Activated T-cell treated with anti-CD3 and anti-CD28 coated beads for 48 hours (primary cell): ENCODE data around the gene DQX1.

ENCODE experiments used
- DNase-seq: peaks from one replicate; pipeline ENCODE4 v3.0.0-alpha.2; 2020; ENCODE audit warnings: low read depth

DQX1 gene

GRCh38 chr2:74507926-74508520 is 18.0 kb downstream of the DQX1 start:
- no peak for DNase-seq

GRCh38 chr2:74507145-74507925 is 18.7 kb downstream of the DQX1 start, which contains the start of gene PCGF1:
Gene PCGF1, minus strand, starts transcription at chr2:74507695. Its CDS starts 27 bp downstream, at chr2:74507668.
- peak; percentile 96 for DNase-seq

GRCh38 chr2:74505448-74506246 is 20.4 kb downstream of the DQX1 start:
- no peak for DNase-seq

- no peak for DNase-seq
Measured at GRCh38 chr2:74504591-74504990, 21.4 kb downstream of the DQX1 start.

- DNase-seq, result no peak
Measured at GRCh38 chr2:74503506-74504475, 22.2 kb downstream of the DQX1 start.

- DNase-seq, result peak; percentile 54
Measured at GRCh38 chr2:74502720-74503505, 23.1 kb downstream of the DQX1 start.

- DNase-seq, result no peak
Measured at GRCh38 chr2:74502147-74502719, 23.8 kb downstream of the DQX1 start.

- DNase-seq, result no peak
Measured at GRCh38 chr2:74501335-74502071, 24.5 kb downstream of the DQX1 start.

GRCh38 chr2:74500578-74500946 is 25.5 kb downstream of the DQX1 start:
- DNase-seq, result no peak

- DNase-seq, result no peak
Measured at GRCh38 chr2:74499940-74500577, 26.0 kb downstream of the DQX1 start.

- DNase-seq, result no peak
Measured at GRCh38 chr2:74499267-74499939, 26.6 kb downstream of the DQX1 start, which contains the start of gene LBX2. Gene LBX2, minus strand, starts transcription at chr2:74499603. Its CDS starts 66 bp downstream, at chr2:74499537.

- DNase-seq, result no peak
Measured at GRCh38 chr2:74498500-74499266, 27.3 kb downstream of the DQX1 start.

GRCh38 chr2:74497777-74498499 is 28.1 kb downstream of the DQX1 start:
- DNase-seq, result no peak

GRCh38 chr2:74496997-74497776 is 28.8 kb downstream of the DQX1 start:
- no peak for DNase-seq

GRCh38 chr2:74495440-74495839 is 30.6 kb downstream of the DQX1 start:
- DNase-seq, result no peak

GRCh38 chr2:74493546-74493945 is 32.5 kb downstream of the DQX1 start:
- DNase-seq, result no peak
